ENCODE results near the gene SMG1.
A peak's percentile ranks its signal among the peaks of the same experiment; 100 is the strongest.

SMG1 gene

GRCh38 chr16:18839555-18839954 is 86.7 kb downstream of the SMG1 start:
- peaks cover 88% of the 10 kb centered on the region for H3K36me3 Mint-ChIP-seq (ENCODE audit: low read depth)
- peaks cover 3% of the 10 kb centered on the region for H3K9me3 Mint-ChIP-seq
- no peak overlapping the region for H3K4me3 Mint-ChIP-seq
- no peak for TF ChIP-seq CTCF (IDR thresholded peaks at IDR 0.05; ENCODE audit: unreplicated experiment in 3 of 3)
- peak overlapping the region in 1 of 3 experiments; percentile 42 for H3K27ac Mint-ChIP-seq
- H3K4me1 Mint-ChIP-seq = no peaks in the 10 kb centered on the region
- no peaks in the 10 kb centered on the region for H3K27me3 Mint-ChIP-seq (ENCODE audit: low read depth)

- TF ChIP-seq CTCF (IDR thresholded peaks at IDR 0.05; ENCODE audit: unreplicated experiment in 3 of 3) = no peak
- Mint-ChIP-seq H3K4me1 (no peaks in the 10 kb centered on the region), H3K36me3 (ENCODE audit: low read depth) (peaks cover 76% of the 10 kb centered on the region), H3K27ac (peak overlapping the region in 2 of 3 experiments; percentile 32 to 75), H3K9me3 (peaks cover 3% of the 10 kb centered on the region), H3K4me3 (no peak overlapping the region), H3K27me3 (ENCODE audit: low read depth) (no peaks in the 10 kb centered on the region)
Observed at GRCh38 chr16:18836702-18837101, 89.5 kb downstream of the SMG1 start.

- H3K4me1 Mint-ChIP-seq = no peaks in the 10 kb centered on the region
- no peaks in the 10 kb centered on the region for H3K27me3 Mint-ChIP-seq (ENCODE audit: low read depth)
- no peak overlapping the region for H3K27ac Mint-ChIP-seq
- peaks cover 73% of the 10 kb centered on the region for H3K36me3 Mint-ChIP-seq (ENCODE audit: low read depth)
- H3K4me3 Mint-ChIP-seq = no peak overlapping the region
- TF ChIP-seq CTCF (IDR thresholded peaks at IDR 0.05; ENCODE audit: unreplicated experiment in 3 of 3) = no peak
- H3K9me3 Mint-ChIP-seq = peaks cover 3% of the 10 kb centered on the region
Observed at GRCh38 chr16:18834864-18835263, 91.3 kb downstream of the SMG1 start.

- Mint-ChIP-seq H3K36me3 (ENCODE audit: low read depth) (peaks cover 74% of the 10 kb centered on the region), H3K27ac (no peak overlapping the region), H3K27me3 (ENCODE audit: low read depth) (no peaks in the 10 kb centered on the region), H3K9me3 (peaks cover 3% of the 10 kb centered on the region), H3K4me1 (no peaks in the 10 kb centered on the region), H3K4me3 (no peak overlapping the region)
- TF ChIP-seq CTCF (IDR thresholded peaks at IDR 0.05; ENCODE audit: unreplicated experiment in 3 of 3) = no peak
Observed at GRCh38 chr16:18833707-18834505, 92.3 kb downstream of the SMG1 start.

- H3K9me3 Mint-ChIP-seq = peaks cover 3% of the 10 kb centered on the region
- no peaks in the 10 kb centered on the region for H3K27me3 Mint-ChIP-seq (ENCODE audit: low read depth)
- H3K4me3 Mint-ChIP-seq = no peak overlapping the region
- no peak for TF ChIP-seq CTCF (IDR thresholded peaks at IDR 0.05; ENCODE audit: unreplicated experiment in 3 of 3)
- H3K27ac Mint-ChIP-seq = no peak overlapping the region
- no peaks in the 10 kb centered on the region for H3K4me1 Mint-ChIP-seq
- peaks cover 74% of the 10 kb centered on the region for H3K36me3 Mint-ChIP-seq (ENCODE audit: low read depth)
Observed at GRCh38 chr16:18832613-18833012, 93.6 kb downstream of the SMG1 start.

- no peak overlapping the region for H3K4me3 Mint-ChIP-seq
Observed at GRCh38 chr16:18832006-18832405, 94.2 kb downstream of the SMG1 start.

More at GRCh38 chr16:18832006-18832405, 94.2 kb downstream of the SMG1 start:
- H3K36me3 Mint-ChIP-seq (ENCODE audit: low read depth) = peaks cover 70% of the 10 kb centered on the region
- H3K27me3 Mint-ChIP-seq (ENCODE audit: low read depth) = no peaks in the 10 kb centered on the region
- H3K4me1 Mint-ChIP-seq = no peaks in the 10 kb centered on the region
- no peak overlapping the region for H3K27ac Mint-ChIP-seq
- peaks cover 3% of the 10 kb centered on the region for H3K9me3 Mint-ChIP-seq
- no peak for TF ChIP-seq CTCF (IDR thresholded peaks at IDR 0.05; ENCODE audit: unreplicated experiment in 3 of 3)
